Activated CD4-positive, alpha-beta memory T cell treated with anti-CD3 and anti-CD28 coated beads, Interleukin-2, amount 10 ng/mL, durations not matched to agents 7 days and 5 days (primary cell): Measurements from ENCODE around the gene SMNDC1. TPM values are rescaled to one million over a fixed set of nuclear protein-coding genes. Genes with fewer than 3 reads are reported as not detected.

ENCODE experiments used
- CTCF ChIA-PET: fragments of 350-600 bp; sonication (Branson Sonifier 250); formaldehyde crosslinking; loops from one replicate; lab custom pipeline; 2021; ENCODE audit warnings: antibody characterized with exemption, inconsistent platforms; lab: Charles Lee
- POLR2A ChIA-PET: fragments of 350-600 bp; sonication (Branson Sonifier 250); formaldehyde crosslinking; loops from one replicate; lab custom pipeline; 2021; ENCODE audit warnings: antibody characterized with exemption; lab: Charles Lee
- DNase-seq: peaks from one replicate; pipeline ENCODE4 v3.0.0-alpha.2; 2020
- H3K27ac Mint-ChIP-seq: one replicate; pipeline ENCODE4 v1.8.0; 2021; ENCODE audit warnings: mild to moderate bottlenecking, mixed read lengths
- H3K27me3 Mint-ChIP-seq: one replicate; pipeline ENCODE4 v1.8.0; 2021; ENCODE audit warnings: mixed read lengths
- H3K36me3 Mint-ChIP-seq: one replicate; pipeline ENCODE4 v1.8.0; 2021; ENCODE audit warnings: low read depth, mixed read lengths
- H3K4me1 Mint-ChIP-seq: one replicate; pipeline ENCODE4 v1.8.0; 2021; ENCODE audit warnings: mixed read lengths
- H3K4me3 Mint-ChIP-seq: one replicate; pipeline ENCODE4 v1.8.0; 2021; ENCODE audit warnings: mild to moderate bottlenecking, mixed read lengths
- H3K9me3 Mint-ChIP-seq: one replicate; pipeline ENCODE4 v1.8.0; 2021; ENCODE audit warnings: mixed read lengths
- total RNA-seq, 2 experiments: library from RNA; stranded (reverse); gene quantifications; one replicate each; pipeline ENCODE4 v1.2.3, GENCODE V29; 2021

SMNDC1 gene
- total RNA-seq: 10 to 100 TPM; 40.8 to 45.6 TPM

DNA sequence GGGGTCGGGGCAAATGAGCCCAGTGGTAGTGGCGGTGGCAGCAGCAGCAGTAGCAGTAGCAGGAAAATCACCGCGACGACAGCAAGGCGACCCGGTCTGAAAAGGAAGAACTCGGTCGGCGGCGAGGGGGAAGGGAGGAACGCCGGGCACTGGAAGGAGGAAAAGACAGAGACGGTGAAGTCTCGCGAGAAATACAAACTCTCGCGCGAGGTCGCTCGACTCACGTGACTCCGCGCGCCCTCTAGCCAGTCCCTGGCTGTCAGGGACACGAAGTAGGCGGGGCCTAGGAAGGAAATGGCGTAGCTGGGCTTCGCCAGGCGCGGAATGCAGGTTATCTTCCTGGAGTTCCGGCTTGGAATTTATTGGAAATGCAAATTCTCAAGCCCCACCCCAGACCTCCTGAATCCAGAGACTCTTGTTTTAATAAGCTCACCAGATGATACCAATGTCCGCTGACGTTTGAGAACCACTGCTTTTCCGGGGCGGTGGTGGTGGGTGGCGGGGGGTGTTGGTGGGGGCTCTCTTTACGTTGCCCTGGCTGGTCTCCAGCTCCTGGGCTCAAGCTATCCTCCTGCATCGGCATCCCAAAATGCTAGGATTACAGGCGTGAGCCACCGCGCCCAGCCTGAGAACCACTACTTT, at the start of gene SMNDC1:
Gene SMNDC1, minus strand, starts transcription at position 141 of the 642 bp plus-strand sequence. CDS start 1,333 bp downstream, outside the sequence.
- CTCF ChIA-PET: interaction anchor here (0.6 to 5.2 kb wide), 32 partner anchors 9 to 605 kb away, joined by 3 to 67 read pairs (median 5); partner anchors contain the start of gene SMC3
- peak within 1 kb of the TSS; percentile 97 for H3K4me3 Mint-ChIP-seq
- H3K27ac Mint-ChIP-seq: peak within 1 kb of the TSS; percentile 96
- POLR2A ChIA-PET: interaction anchor here (0.5 to 5.2 kb wide), 27 partner anchors 12 to 614 kb away, joined by 3 to 51 read pairs (median 5); partner anchors contain the start of genes BBIP1, DUSP5, MXI1 and SHOC2
- peaks cover 43% of the 10 kb centered on the region for H3K36me3 Mint-ChIP-seq
- no peaks in the 10 kb centered on the region for H3K9me3 Mint-ChIP-seq
- H3K27me3 Mint-ChIP-seq: no peaks in the 10 kb centered on the region
- peaks cover 55% of the 10 kb centered on the region for H3K4me1 Mint-ChIP-seq
- peak; percentile 98 for DNase-seq

DNA sequence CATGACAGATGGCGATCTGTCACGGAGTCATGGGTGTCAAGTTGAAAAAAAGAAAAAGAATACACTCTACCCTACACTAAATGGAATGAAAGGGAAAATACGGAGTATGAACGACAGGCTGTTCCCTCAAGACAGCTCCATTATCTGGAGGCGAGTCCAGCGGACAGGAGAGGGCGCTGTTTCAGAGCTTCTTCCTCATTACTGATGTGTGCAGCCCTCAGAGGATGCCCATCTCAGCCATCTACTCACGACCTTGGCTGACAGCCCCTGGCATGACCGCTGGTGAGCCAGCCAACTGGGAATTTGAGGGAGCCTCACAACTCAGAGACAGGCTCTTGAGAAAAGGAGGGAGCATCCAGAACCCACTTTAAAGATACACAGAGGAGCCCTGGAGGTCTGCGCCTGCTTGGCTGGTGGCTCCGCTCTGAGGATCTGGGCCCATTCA, 49.6 kb upstream of the SMNDC1 start:
- ChIA-PET POLR2A (interaction anchor here (0.6 to 17.3 kb wide), 20 partner anchors 8 to 215 kb away, joined by 3 to 431 read pairs (median 6); partner anchors contain the start of genes DUSP5 and SMNDC1), CTCF (interaction anchor here (0.6 to 6.5 kb wide), 34 partner anchors 9 to 242 kb away, joined by 3 to 132 read pairs (median 4); partner anchors contain the start of genes DUSP5, SMC3 and SMNDC1)
- no peaks in the 10 kb centered on the region for H3K9me3 Mint-ChIP-seq
- H3K27me3 Mint-ChIP-seq: peaks cover 3% of the 10 kb centered on the region
- DNase-seq: peak; percentile 89
- H3K4me1 Mint-ChIP-seq: peaks cover 66% of the 10 kb centered on the region
- H3K36me3 Mint-ChIP-seq: peaks cover 9% of the 10 kb centered on the region
- peak overlapping the region; percentile 84 for H3K4me3 Mint-ChIP-seq
- peak overlapping the region; percentile 97 for H3K27ac Mint-ChIP-seq

DNA sequence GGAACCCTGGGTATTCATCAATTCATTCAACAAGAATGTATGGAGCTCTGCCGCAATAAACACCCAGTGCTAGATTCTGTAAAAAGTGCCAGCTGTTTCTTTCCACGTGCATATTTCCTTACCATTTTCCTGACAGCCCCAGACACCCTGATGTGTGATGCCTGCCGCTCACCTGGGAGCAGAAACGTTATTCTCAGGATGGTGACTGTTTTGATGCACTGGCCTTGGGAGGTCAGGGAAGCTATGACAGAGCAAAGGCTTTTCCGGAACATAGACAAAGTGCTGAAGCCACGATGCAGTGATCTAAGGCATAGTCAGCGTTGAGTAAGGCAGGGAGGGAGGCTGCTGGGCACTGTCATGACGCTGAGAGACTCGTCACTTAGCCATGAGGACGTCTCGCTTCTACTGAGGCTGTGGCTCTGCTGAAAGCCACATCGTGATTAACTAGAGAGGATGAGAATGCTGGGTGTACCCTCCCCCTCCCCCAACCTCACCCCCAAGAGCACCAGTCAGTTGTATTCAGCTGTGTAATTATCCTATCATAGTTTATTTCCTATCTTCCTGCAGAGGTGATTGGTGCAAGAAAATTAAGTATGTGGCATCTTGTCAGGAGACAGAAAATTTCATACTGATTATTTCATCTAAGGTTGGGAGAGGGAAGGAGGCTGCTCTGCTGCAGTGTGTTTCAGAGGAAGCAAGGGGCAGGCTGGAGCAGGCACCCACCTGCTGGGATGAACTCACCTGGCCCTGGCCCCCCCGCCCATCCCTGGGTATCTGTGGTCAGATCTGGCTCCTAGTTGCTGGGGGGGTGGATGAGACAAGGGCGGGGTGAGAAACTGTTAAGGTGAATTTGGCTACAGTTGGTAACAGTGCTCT, 48.8 kb upstream of the SMNDC1 start:
- POLR2A ChIA-PET: interaction anchor here (0.6 to 17.3 kb wide), 22 partner anchors 7 to 214 kb away, joined by 3 to 431 read pairs (median 5); partner anchors contain the start of genes DUSP5, SMC3 and SMNDC1
- H3K27ac Mint-ChIP-seq: peak overlapping the region; percentile 97

DNA sequence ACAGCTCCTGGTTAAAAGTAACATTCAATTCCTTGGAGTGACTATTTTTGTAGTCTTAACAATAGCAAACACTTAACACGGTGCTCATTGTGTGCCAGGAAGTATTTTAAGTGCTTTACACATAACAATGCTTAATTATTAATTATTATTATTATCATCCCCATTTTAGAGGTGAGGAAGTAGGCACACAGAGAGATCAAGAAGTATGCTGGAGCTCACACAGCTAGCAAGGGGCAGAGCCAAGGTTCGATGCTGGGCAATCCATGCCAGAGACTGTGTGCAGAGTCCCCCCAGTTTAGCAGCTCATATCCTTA, 48.2 kb upstream of the SMNDC1 start:
- H3K9me3 Mint-ChIP-seq: no peaks in the 10 kb centered on the region
- H3K27ac Mint-ChIP-seq: peak overlapping the region; percentile 97
- H3K36me3 Mint-ChIP-seq: peaks cover 5% of the 10 kb centered on the region
- ChIA-PET CTCF (interaction anchor here (0.7 to 6.5 kb wide), 12 partner anchors 9 to 197 kb away, joined by 3 to 132 read pairs (median 10); partner anchors contain the start of genes DUSP5 and SMNDC1), POLR2A (interaction anchor here (0.7 to 17.3 kb wide), 13 partner anchors 8 to 214 kb away, joined by 3 to 431 read pairs (median 6); partner anchors contain the start of genes DUSP5, SMC3 and SMNDC1)
- H3K27me3 Mint-ChIP-seq: peaks cover 3% of the 10 kb centered on the region
- DNase-seq: no peak
- H3K4me1 Mint-ChIP-seq: peaks cover 53% of the 10 kb centered on the region
- H3K4me3 Mint-ChIP-seq: no peak overlapping the region

More for the DNA sequence above, 48.8 kb upstream of the SMNDC1 start:
- peak; percentile 77 for DNase-seq
- Mint-ChIP-seq H3K36me3 (peaks cover 10% of the 10 kb centered on the region), H3K4me3 (peak overlapping the region; percentile 84), H3K9me3 (no peaks in the 10 kb centered on the region), H3K27me3 (peaks cover 3% of the 10 kb centered on the region), H3K4me1 (peaks cover 59% of the 10 kb centered on the region)
- CTCF ChIA-PET: interaction anchor here (0.6 to 6.5 kb wide), 33 partner anchors 8 to 216 kb away, joined by 3 to 132 read pairs (median 5); partner anchors contain the start of genes DUSP5, SMC3 and SMNDC1

DNA sequence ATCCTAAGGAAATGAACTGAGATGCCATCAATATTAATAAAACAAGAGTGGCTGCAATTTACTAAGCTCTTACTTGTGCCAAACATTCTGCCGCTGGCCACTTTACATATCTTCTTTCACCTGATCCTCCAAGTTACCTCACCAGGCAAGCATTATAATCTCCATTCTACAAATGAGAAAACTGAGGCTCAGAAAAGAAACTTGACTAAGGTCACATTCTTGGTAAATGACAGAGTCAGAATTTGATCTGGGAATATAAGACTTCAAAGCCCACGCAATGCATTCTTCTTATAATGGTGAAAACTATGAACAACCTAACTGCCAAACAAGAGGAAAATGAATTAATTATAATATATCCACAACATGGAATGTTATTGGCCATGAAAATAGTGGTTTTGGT, 46.1 kb upstream of the SMNDC1 start:
- no peak overlapping the region for H3K27ac Mint-ChIP-seq
- H3K36me3 Mint-ChIP-seq: peaks cover 8% of the 10 kb centered on the region
- no peak overlapping the region for H3K4me3 Mint-ChIP-seq
- no peaks in the 10 kb centered on the region for H3K9me3 Mint-ChIP-seq
- H3K4me1 Mint-ChIP-seq: peaks cover 36% of the 10 kb centered on the region
- ChIA-PET POLR2A (interaction anchor here (1.0 kb wide), 1 partner anchor 14 kb away, joined by 4 read pairs; no protein-coding TSS in a partner anchor), CTCF (no interaction called here)
- no peak for DNase-seq
- peaks cover 5% of the 10 kb centered on the region for H3K27me3 Mint-ChIP-seq

DNA sequence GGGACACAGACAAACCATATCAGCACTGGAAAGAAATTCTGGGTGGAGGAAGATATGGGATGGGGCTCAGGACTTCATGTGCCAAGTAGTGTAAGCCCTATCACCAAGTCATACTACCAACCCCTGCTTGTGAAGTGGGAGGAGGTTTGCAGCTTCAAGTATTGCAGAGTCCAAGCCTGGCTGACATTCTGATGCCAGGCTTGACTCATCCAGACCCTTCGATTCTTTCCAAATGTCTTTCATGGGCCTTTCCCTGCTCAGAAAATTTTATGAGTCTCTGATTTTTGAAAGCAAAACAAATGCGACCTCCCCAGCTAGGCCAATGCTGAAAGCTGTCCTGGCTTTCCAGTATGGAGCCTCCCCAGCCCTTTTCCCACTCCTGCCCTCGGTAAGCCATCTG, 45.1 kb upstream of the SMNDC1 start:
- Mint-ChIP-seq H3K4me1 (peaks cover 28% of the 10 kb centered on the region), H3K27me3 (peaks cover 6% of the 10 kb centered on the region), H3K9me3 (no peaks in the 10 kb centered on the region), H3K36me3 (peaks cover 8% of the 10 kb centered on the region), H3K27ac (no peak overlapping the region), H3K4me3 (no peak overlapping the region)
- ChIA-PET POLR2A (interaction anchor here (1.0 kb wide), 1 partner anchor 13 kb away, joined by 4 read pairs; no protein-coding TSS in a partner anchor), CTCF (no interaction called here)
- DNase-seq: no peak

DNA sequence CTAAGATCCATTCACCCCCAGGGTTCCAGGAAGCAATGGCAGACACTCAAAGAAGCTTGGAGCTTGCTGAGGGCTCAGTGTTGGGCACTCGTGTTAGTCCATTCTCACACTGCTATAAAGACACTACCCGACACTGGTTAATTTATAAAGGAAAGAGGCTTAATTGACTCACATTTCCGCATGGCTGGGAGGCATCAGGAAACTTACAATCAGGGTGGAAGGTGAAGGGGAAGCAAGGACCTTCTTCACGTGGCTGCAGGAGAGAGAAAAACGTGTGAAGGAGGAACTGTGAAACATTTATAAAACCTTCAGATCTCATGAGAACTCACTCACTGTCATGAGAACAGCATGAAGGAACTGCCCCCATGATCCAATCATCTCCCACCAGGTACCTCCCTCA, 44.7 kb upstream of the SMNDC1 start:
- ChIA-PET POLR2A (no interaction called here), CTCF (no interaction called here)
- Mint-ChIP-seq H3K27ac (no peak overlapping the region), H3K36me3 (peaks cover 8% of the 10 kb centered on the region), H3K9me3 (no peaks in the 10 kb centered on the region), H3K4me3 (no peak overlapping the region), H3K27me3 (peaks cover 6% of the 10 kb centered on the region), H3K4me1 (peaks cover 27% of the 10 kb centered on the region)
- no peak for DNase-seq

DNA sequence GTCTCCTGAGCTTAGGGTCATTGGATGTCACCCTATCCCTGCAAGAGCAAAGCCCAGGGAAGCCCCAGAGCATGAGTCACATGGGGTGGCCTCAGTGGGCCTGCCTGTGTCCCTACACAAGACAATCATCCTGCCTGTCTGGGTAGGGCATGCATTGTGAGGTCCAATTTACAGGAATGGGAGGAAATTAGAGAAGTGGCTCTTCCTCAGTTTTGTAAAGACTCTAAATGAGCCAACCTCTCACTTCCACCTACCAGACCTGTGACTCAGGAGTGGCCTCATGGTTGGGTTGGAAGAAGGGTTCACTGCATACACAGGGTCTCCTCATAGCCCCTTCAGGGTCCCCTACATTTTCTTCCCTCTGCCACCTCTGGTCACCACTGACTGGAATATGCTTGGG, 43.6 kb upstream of the SMNDC1 start:
- no peak for DNase-seq
- Mint-ChIP-seq H3K36me3 (peaks cover 8% of the 10 kb centered on the region), H3K4me1 (peaks cover 16% of the 10 kb centered on the region), H3K27ac (no peak overlapping the region), H3K9me3 (no peaks in the 10 kb centered on the region), H3K4me3 (no peak overlapping the region), H3K27me3 (peaks cover 8% of the 10 kb centered on the region)
- POLR2A ChIA-PET: no interaction called here
- CTCF ChIA-PET: no interaction called here

DNA sequence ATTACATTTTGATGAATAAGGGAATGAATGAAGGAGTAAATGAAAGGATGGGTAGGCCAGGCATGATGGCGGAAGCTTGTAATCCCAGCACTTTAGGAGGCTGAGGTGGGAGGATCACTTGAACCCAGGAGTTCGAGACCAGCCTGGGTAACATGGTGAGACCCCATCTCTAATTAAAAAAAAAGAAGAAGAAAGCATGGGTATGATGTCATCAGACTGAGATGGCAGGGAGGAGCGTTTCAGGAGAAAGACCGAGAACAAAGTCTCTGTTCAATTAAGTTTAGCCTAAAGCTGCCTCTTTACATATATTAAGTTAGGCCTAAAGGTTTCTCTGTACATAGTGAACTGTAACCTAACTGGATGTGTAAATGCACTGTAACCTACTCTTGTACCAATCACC, 42.2 kb upstream of the SMNDC1 start:
- H3K27me3 Mint-ChIP-seq: peaks cover 14% of the 10 kb centered on the region
- ChIA-PET CTCF (interaction anchor here (1.3 kb wide), 1 partner anchor 9 kb away, joined by 3 read pairs; no protein-coding TSS in a partner anchor), POLR2A (interaction anchor here (1.8 kb wide), 1 partner anchor 8 kb away, joined by 7 read pairs; no protein-coding TSS in a partner anchor)
- peaks cover 9% of the 10 kb centered on the region for H3K4me1 Mint-ChIP-seq
- no peak for DNase-seq
- no peak overlapping the region for H3K4me3 Mint-ChIP-seq
- H3K9me3 Mint-ChIP-seq: no peaks in the 10 kb centered on the region
- no peak overlapping the region for H3K27ac Mint-ChIP-seq
- peaks cover 8% of the 10 kb centered on the region for H3K36me3 Mint-ChIP-seq

DNA sequence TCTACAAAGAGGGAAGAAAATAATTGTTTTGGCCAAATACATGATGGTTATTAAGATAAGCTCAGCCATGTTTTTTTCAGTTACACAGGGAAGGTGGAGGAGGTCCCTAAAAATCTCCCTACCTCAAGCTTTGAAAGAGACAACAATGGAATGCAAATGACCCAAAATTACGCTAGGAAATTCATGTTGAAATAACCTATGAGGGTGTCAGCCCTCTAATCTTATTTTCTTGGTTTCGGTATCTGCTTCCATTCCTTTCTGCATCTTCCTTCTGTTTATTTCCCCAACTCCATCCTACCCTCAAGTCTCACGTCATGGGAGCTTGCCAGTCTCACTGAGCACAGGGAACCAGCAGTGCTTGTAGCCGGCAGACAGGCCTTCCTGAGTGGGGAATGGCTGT, 40.6 kb upstream of the SMNDC1 start:
- ChIA-PET CTCF (no interaction called here), POLR2A (interaction anchor here (0.8 to 1.7 kb wide), 3 partner anchors 8 to 11 kb away, joined by 4 to 5 read pairs (median 5); no protein-coding TSS in a partner anchor)
- Mint-ChIP-seq H3K27ac (no peak overlapping the region), H3K4me3 (no peak overlapping the region), H3K36me3 (peaks cover 7% of the 10 kb centered on the region), H3K4me1 (peaks cover 11% of the 10 kb centered on the region), H3K9me3 (no peaks in the 10 kb centered on the region), H3K27me3 (peaks cover 14% of the 10 kb centered on the region)
- DNase-seq: no peak

DNA sequence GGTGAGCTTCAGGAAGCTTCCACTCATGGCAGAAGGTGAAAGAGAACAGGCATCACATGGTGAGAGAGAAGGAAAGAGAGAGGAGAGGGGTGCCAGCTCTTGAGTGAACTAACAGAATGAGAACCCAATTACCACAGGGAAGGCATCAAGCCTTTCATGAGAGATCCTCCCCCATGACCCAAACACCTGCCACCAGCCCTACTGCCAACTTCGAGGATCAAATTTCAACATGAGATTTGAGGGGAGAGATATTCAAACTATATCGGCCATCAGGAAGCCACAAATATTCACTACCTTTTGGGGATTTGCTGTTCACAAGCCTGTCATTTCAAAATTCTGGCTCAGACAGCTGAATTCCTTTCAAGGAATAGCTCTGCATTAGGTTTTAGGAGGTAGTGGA, 39.9 kb upstream of the SMNDC1 start:
- Mint-ChIP-seq H3K9me3 (no peaks in the 10 kb centered on the region), H3K4me1 (peaks cover 14% of the 10 kb centered on the region), H3K27ac (no peak overlapping the region), H3K27me3 (peaks cover 10% of the 10 kb centered on the region), H3K36me3 (peaks cover 4% of the 10 kb centered on the region), H3K4me3 (no peak overlapping the region)
- ChIA-PET CTCF (no interaction called here), POLR2A (interaction anchor here (1.4 to 1.7 kb wide), 2 partner anchors 8 to 10 kb away, joined by 5 read pairs; no protein-coding TSS in a partner anchor)
- no peak for DNase-seq

DNA sequence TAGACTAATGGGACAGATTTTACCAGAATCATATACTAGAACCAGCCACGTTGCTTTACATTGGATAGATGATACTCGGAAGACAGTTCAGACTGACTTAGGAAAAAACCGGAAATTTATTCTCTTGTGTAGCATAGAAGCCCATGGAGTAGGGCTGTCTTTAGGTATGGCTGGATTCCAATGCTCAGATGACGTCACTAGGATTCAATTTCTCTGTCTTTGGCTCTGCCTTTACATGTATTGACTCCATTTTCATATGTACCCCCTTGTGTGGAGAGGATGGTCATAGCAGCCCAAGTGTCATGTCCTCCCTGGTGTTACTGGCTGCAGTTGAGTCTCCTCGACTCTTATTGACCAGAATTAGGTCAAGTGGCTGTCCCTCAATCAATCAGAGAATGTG, 39.2 kb upstream of the SMNDC1 start:
- peaks cover 3% of the 10 kb centered on the region for H3K36me3 Mint-ChIP-seq
- H3K9me3 Mint-ChIP-seq: no peaks in the 10 kb centered on the region
- H3K4me3 Mint-ChIP-seq: no peak overlapping the region
- peaks cover 15% of the 10 kb centered on the region for H3K4me1 Mint-ChIP-seq
- H3K27me3 Mint-ChIP-seq: peaks cover 10% of the 10 kb centered on the region
- CTCF ChIA-PET: no interaction called here
- no peak for DNase-seq
- no peak overlapping the region for H3K27ac Mint-ChIP-seq
- POLR2A ChIA-PET: interaction anchor here (1.7 kb wide), 1 partner anchor 9 kb away, joined by 5 read pairs; no protein-coding TSS in a partner anchor
